ENCODE data around the gene AFAP1L2.

AFAP1L2 gene

DNA sequence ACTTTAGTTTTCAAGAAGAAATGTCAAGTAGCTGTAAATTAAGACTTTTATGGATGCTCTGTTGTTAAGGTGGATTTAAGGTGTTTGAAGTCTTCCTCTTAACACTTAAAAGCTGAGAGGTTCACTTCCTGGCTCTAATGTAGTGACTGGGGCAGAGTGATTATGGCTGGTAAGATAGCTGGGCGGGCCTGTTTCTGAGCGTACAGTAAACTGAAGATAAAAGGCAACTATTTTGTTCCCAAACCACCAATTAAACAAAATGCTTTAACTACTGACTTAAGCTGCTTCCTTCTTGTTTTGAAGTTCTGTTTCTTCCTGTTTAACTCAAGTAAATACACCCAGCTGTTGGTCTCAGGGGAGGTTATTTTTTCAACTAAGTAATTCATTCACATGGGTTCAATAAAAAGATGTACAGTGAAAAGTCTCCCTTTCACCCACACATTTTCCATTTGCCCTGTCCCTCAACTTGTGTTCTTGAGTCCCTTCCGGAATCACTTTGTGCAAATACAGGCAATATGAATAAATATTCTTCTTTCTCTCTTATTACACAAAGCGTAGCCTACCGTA lies 145.9 kb downstream of the AFAP1L2 start:
- DNase-seq: no peak

DNA sequence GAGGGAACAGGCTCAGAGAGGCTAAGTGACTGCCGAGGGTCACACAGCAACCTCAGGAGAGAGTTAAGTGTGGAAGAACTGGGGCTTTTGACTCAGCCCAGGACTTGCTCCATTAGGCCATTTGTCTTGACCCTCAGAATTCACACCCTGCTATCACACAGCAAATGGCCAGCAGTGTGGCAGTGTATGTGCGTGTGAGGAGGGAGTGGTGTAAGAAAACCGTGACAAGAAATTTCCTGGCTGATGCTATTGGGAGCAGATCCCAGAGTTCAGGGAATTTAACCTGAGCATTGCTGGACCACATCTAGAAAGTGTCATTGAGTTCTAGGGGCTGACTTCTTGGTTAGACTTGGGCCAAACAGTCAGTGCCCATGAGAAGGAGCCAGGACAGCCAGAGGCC lies 146.8 kb downstream of the AFAP1L2 start:
- DNase-seq: no peak

DNA sequence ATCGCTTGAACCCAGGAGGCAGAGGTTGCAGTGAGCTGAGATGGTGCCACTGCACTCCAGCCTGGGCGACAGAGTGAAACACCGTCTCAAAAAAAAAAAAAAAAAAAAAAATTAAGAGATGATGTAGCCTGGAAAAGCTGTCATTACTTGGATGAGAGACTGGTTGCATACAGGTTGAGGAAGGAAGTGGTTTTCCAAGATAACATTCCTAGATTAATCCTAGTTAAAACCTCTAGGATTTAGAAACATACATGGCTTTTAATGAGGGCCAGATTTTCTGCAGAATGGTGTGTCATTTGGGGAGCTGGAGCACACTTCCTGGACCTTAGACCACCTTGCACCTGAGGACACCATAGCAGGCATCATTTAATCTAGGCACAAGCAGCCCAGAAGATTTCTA lies 147.5 kb downstream of the AFAP1L2 start:
- DNase-seq: no peak

DNA sequence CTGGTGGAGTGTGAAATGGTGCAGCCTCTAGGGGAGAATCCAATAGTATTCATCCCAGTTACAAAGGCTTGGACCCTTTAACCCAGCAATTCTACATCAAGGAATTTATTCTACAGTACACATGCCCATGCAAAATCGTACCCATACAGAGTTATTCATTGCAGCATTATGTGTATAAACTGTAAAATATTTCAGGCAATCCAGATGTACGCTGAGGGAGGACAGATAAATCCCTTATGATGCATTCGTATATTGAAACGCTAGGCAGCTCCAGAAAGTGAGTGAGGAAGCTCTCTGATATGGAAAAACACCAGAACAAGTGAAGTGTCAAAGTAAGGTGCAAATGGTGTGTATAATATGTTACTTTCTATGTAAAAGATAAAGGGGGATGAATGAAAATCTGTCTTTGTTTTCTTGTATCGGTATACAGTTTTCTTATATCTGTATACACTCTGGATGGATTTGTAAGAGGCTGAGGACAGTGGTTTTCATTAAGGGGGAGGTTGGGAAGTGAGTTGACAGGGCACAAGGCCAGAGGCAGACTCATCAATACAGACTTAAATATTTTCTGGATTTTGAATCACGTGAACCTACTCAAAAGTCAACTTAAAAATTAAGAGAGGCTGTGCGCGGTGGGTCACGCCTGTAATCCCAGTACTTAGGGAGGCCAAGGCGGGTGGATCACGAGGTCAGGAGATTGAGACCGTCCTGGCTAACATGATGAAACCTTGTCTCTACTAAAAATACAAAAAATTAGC lies 148.1 kb downstream of the AFAP1L2 start:
- DNase-seq: no peak

DNA sequence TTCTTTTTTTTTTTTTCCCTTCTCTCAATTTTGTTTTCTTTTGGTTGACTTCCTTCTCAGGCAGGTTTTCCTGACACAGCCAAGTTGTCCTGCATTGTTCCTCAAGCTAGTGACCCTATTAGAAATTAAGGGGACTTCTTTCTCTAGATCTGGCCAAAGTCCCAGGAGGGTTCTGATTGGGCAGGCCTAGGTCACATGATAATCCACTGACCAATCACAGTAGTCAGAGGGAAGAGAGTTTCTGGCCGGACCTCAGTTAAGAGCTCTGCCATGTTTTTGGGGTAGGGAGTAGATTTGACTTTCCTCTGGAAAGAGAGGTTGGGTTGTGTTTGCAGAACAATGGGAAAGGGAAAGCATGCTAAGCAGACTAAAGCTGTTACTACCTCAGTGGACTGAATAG lies 149.1 kb downstream of the AFAP1L2 start:
- DNase-seq: no peak

DNA sequence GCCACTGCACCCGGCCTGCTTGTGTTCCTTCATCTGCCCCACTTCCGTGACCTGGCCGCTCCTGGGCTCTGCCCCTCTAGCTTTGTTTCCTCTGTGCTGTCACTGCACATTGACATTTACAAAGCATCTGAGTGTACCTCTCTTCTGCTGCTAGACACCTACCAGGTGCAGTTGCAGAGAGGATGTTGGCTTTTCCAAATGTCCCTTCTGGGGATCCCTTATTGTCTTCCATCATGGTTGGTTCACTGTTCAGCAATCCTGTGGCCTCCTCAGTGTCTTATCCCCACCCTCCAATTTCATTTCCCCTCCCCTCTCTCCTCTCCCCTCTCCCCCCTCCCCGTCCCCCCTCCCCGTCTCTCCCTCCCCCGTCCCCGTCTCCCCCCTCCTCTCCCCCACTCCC lies 151.4 kb downstream of the AFAP1L2 start:
- DNase-seq: no peak

DNA sequence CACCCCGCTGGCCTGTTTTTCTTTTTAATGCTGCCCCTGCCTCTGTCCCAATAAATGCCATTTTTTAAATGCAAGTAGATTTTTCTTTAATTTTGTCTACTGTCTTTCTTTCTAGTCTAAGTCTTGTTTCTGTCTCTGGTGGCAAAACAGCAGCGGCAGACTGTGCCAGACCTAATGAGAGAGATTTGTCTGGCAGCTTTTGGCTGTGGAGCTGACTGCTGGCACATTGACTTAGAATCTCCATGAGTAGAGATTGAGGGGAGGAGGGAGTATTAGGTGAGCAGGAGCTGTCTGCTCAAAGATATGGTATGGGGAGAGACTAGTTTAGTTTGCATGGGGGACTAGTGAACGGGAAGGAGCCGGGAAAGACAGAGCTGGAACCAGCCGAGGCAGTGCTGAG lies 152.2 kb downstream of the AFAP1L2 start:
- no peak for DNase-seq

DNA sequence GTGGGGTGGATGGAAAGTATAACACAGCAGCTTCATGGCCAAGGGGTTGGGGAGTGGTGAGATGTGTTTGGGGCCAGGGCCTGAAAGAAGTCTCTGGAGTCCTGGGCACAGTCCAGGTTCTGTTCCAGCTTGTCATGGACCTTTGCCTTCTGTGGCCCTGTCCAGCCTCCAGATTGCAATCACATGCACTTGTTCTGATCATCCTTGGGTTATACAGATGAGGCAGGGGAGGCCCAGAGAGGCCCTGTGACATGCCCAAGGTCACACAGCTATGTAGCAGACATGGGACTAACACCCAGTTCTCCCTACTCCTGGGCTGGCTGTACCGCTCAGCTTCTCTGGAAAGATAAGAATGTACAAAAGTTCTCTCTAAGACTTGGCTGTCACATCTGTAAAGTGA lies 153.6 kb downstream of the AFAP1L2 start:
- no peak for DNase-seq

DNA sequence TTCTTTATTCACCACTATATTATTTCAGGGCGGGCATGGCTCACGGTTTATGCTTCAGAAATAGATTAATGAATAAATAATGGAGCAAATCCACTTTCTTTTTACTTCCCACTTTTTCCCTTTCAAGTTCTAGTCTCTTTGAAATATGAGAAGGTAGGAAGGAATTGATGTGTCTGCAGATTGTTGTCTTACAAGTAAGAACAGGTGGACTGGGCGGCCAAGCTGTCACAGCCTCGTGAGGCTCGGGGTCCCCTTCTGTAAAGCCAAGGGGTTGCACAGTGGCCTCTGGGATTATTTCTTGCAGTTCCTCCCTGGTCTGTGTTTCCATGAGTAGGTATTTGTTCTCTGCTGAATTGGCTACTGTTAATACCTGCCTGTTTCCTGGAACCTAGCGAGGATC lies 154.1 kb downstream of the AFAP1L2 start:
- DNase-seq: no peak

DNA sequence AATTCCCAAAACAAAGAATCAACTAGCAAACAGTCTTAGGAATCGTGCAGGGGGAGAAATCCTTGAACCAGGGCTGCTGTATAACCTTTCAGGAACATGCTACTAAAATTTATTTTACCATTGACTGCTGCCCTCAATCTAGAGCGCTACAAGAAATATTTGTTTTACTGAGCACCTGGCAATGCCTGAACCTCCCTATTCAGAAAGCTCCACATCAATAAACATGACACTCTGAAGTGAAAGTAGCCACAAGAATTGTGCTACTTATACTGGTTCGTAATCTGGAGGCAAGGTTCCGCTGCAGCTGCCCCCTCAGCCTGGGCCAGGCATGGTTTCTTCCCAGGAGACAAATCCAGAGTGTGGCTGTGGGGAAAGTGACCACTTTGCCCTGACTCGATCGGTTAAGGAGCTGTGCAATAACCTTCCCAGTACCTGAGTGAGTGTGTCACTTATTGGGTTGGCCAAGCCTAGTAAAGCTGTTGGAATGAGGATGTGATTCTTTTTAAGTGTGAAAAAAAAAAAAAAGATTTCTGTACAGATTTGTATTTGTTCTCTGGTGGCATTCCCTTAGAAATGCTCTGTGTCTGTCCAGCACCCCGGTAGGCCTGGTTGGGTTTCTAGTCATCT lies 157.5 kb downstream of the AFAP1L2 start:
- no peak for DNase-seq

DNA sequence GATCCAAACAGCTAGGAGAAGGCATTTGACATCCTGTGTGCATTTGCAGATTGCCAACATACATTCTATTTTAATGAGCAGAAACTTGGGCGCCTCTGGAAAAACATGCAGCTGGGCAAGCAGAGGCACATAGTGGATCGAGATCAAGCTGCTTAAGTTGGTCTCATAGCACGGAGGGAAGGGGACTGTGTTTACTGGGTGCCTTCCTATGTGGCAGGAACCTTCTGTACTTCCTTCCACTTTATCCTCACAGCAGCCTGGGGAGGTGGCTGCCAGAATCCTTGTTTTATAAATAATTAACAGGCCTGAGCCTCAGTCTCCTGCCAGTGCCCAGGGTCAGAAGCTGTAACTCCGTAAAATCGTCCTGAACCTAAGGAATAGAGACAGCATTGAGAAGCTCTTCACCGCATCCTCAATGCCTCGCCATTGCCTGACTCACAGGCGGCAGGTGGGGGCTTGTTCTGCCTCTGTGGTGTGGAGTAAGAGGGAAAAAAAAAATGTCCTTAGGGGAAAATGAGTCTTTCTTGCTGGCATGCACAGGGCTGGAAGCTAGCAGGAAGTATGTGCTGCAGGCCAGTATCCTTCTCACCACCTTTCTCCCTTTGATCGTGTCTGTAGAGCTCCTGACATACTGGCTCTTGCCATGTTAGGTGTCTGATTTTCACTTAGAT lies 159.0 kb downstream of the AFAP1L2 start:
- DNase-seq: no peak
